IPS DF 6.9 (cell line): ENCODE measurements around the gene DTNA.
"Not testable (repeated sequence)": the region's sequence is repeated elsewhere in the genome, so short reads cannot be mapped to it uniquely, and the experiment has no call there.

Source experiments
- DNase-seq: peaks from one replicate; pipeline ENCODE4 v3.0.0-alpha.2; 2013; ENCODE audit warnings: low read depth, low spot score
- H3K27ac ChIP-seq: one replicate; pipeline ENCODE4 v1.5.1; 2013; ENCODE audit warnings: low read length, control low read depth
- H3K27me3 ChIP-seq: 2 replicates; pipeline ENCODE4 v1.6.1; 2013; ENCODE audit warnings: mild to moderate bottlenecking, low read length; ENCODE audit not compliant: control insufficient read depth, insufficient read depth
- H3K36me3 ChIP-seq: 2 replicates; pipeline ENCODE4 v1.6.1; 2013; ENCODE audit warnings: low read length; ENCODE audit not compliant: control insufficient read depth, insufficient read depth
- H3K4me1 ChIP-seq: 2 replicates; pipeline ENCODE4 v1.6.1; 2013; ENCODE audit warnings: low read length; ENCODE audit not compliant: control insufficient read depth, insufficient read depth
- H3K4me3 ChIP-seq: 2 replicates; pipeline ENCODE4 v1.5.1; 2013; ENCODE audit warnings: mild to moderate bottlenecking, low read length
- H3K9me3 ChIP-seq: 2 replicates; pipeline ENCODE4 v1.6.1; 2013; ENCODE audit warnings: low read length, inconsistent platforms; ENCODE audit not compliant: control insufficient read depth, insufficient read depth
- WGBS: extraction: QIAGEN DNeasy Blood & Tissue Kit; methylation state at CpG from one replicate; pipeline ENCODE4 v1.1.7; 2013; ENCODE audit warnings: mixed read lengths, missing lambda C conversion rate; ENCODE audit not compliant: insufficient read length, insufficient coverage; 5-methylcytosine and 5-hydroxymethylcytosine counted together

Gene DTNA

GRCh38 chr18:34709750-34710441 is at the start of gene DTNA:
Gene DTNA (plus strand): TSS chr18:34710298. CDS start chr18:34755977, 45,679 bp downstream.
- Histone ChIP-seq H3K4me3 (no peak within 1 kb of the TSS), H3K4me1 (no peaks in the 10 kb centered on the region; the same call in 1 of the 2 replicates), H3K27me3 (no peaks in the 10 kb centered on the region), H3K27ac (no peak within 1 kb of the TSS), H3K36me3 (no peaks in the 10 kb centered on the region), H3K9me3 (no peaks in the 10 kb centered on the region)
- no peak for DNase-seq
- no CpG with 5 or more reads among the region's 1 CpG for WGBS

DNA sequence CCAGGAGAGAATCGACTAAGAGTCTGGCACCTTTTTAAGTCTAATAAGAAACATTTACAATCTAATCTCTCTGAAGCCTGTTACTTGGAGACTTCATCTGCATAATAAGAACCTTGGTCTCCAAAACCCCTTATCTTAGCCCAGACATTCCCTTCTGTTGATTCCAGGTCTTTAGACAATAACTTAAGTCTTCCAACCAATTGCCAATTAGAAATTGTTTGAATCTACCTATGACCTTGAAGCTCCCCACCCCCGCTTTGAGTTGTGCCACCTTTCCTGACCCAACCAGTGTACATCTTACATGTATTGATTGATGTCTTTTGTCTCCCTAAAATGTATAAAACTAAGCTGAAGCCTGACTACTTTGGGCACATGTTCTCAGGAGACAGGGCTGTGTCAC is 49.5 kb upstream of the DTNA start:
- Histone ChIP-seq H3K27ac (no peak overlapping the region), H3K4me3 (no peak overlapping the region)
- no CpG with 5 or more reads among the region's 2 CpGs for WGBS

DNA sequence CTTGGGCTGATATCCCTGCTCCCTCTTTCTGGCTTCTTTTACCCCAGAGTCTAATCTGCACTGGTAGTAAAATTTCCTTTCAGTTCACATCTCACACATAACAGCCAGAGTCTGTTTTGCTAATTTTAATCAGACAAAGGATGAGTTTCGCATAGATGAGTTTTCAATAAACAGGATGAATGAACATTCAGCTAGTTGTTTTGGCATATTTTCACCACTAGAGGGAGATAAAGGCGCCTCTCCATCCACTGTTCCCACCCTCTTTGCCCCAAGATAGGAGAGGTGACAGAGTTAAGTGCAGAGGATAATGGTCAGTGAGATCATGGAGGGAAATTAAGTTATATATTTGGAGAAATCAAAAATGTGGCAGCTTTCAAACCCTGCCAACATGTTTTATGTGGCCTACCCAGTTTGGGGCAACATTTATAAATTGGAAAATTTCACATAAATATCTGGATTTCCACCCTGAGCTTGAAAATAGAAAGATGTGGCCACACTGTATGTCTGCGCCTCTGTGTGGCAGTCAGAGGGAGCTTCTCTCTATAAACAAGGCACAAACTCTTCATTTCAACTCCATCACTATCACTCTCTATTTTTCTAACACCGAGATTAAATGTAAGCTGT is 48.5 kb upstream of the DTNA start:
- Histone ChIP-seq H3K4me1 (no peaks in the 10 kb centered on the region; the same call in 1 of the 2 replicates), H3K9me3 (no peaks in the 10 kb centered on the region), H3K27ac (no peak overlapping the region), H3K36me3 (no peaks in the 10 kb centered on the region), H3K4me3 (no peak overlapping the region), H3K27me3 (no peaks in the 10 kb centered on the region)
- 100% methylated on average over 1 of the region's 4 CpGs for WGBS
- peak; percentile 55 for DNase-seq

More for the DNA sequence above, 49.5 kb upstream of the DTNA start:
- Histone ChIP-seq H3K27me3 (no peaks in the 10 kb centered on the region), H3K4me1 (no peaks in the 10 kb centered on the region; the same call in 1 of the 2 replicates), H3K36me3 (no peaks in the 10 kb centered on the region), H3K9me3 (no peaks in the 10 kb centered on the region)
- DNase-seq: no peak

GRCh38 chr18:34676816-34677574 is 33.1 kb upstream of the DTNA start:
- Histone ChIP-seq H3K27me3 (no peaks in the 10 kb centered on the region), H3K4me3 (no peak overlapping the region), H3K27ac (no peak overlapping the region), H3K9me3 (no peaks in the 10 kb centered on the region), H3K36me3 (no peaks in the 10 kb centered on the region), H3K4me1 (no peaks in the 10 kb centered on the region)
- no CpG with 5 or more reads among the region's 3 CpGs for WGBS
- DNase-seq: no peak

DNA sequence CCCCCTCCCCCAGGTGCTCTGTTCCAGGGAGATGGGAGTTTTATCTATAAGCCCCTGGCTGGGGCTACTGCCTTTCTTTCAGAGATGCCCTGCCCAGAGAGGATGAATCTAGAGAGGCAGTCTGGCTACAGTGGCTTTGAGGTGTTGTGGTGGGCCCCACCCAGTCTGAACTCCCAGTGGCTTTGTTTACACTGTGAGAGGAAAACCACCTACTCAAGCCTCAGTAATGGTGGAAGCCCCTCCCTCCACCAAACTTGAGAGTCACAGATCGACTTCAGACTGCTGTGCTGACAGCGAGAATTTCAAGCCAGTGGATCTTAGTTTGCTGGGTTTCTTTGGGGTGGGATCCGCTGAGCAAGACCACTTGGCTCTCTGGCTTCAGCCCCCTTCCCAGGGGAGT is 20.3 kb upstream of the DTNA start:
- no CpG with 5 or more reads among the region's 3 CpGs for WGBS
- H3K27me3 ChIP-seq, H3K4me1 ChIP-seq, H3K4me3 ChIP-seq, H3K9me3 ChIP-seq, DNase-seq, H3K36me3 ChIP-seq, H3K27ac ChIP-seq: not testable (repeated sequence)

- Histone ChIP-seq H3K27me3 (no peaks in the 10 kb centered on the region), H3K4me1 (no peaks in the 10 kb centered on the region; the same call in 1 of the 2 replicates), H3K4me3 (no peak overlapping the region), H3K36me3 (no peaks in the 10 kb centered on the region), H3K9me3 (no peaks in the 10 kb centered on the region), H3K27ac (no peak overlapping the region)
- no peak for DNase-seq
Measured at GRCh38 chr18:34691614-34692013, 18.5 kb upstream of the DTNA start.

DNA sequence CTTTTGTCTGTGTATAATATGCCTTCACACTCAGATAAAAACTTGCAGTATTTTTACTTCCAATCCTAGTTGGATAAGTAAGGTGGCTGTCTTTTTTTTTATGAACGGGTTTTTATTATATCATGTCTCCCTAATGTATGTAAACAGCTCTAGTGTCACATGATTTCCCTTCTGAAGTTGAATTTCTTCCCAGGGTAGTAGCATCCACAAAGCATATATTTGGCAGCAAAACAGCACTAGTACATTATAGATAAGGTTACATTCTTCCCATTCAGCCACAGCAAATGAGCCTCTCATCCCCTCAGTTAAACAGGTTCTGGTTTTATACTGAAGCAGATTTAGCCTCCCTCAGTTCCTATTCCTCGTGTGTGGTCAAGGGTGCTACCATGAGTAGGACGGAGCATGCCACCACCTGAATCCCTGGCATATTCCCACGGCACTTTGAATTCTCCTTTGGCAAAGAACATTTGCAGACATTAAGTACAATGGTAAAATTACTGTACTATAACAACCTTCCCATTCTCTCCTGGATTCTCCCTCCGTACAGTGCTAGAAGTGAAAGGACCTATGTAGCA is 15.4 kb upstream of the DTNA start:
- DNase-seq: no peak
- Histone ChIP-seq H3K36me3 (no peaks in the 10 kb centered on the region), H3K4me3 (no peak overlapping the region), H3K27ac (no peak overlapping the region), H3K27me3 (no peaks in the 10 kb centered on the region), H3K9me3 (no peaks in the 10 kb centered on the region), H3K4me1 (peaks cover 1% of the 10 kb centered on the region; the same call in 1 of the 2 replicates)
- WGBS: no CpG with 5 or more reads among the region's 5 CpGs

DNA sequence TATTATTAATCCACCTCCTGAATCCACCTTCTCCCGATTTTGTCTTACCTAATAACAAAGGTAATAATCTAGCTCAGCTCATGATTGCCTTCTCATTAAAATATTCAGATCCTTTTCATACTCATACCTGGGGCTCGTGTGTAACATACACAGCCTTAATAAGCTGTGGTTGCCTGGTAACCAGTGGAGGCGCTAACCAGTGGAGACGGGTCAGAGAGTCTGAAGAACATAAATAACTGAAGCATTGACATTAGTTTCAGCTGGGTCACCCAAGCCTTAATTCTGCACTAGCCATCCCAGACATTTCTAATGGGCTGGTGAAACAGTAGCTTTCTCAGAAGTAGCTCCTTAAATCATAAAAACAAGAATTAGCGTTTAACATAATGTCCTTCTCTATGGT is 14.8 kb upstream of the DTNA start:
- Histone ChIP-seq H3K4me1 (peaks cover 1% of the 10 kb centered on the region; the same call in 1 of the 2 replicates), H3K27ac (no peak overlapping the region), H3K27me3 (no peaks in the 10 kb centered on the region), H3K36me3 (no peaks in the 10 kb centered on the region), H3K4me3 (no peak overlapping the region), H3K9me3 (no peaks in the 10 kb centered on the region)
- no CpG with 5 or more reads among the region's 5 CpGs for WGBS
- DNase-seq: no peak

DNA sequence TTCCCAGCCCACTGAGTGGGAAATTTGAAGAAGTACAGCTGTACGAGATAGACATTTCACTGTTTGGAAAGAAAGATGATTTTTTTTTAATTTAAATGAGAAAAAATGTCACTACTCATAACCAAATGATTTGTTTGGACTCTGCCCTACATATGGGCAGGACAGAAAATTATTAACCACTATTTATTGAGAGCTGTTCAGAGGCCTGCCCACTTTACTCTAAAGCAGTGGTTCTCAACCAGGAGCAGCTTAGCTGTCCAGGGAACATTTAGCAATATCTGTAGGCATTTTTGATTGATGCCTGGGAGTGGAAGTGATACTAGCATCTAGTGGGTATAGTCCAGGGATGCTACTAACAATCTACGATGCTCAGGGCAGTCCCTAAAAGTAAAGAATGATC is 13.4 kb upstream of the DTNA start:
- no peaks in the 10 kb centered on the region for H3K36me3 ChIP-seq
- DNase-seq: no peak
- H3K4me1 ChIP-seq: peaks cover 1% of the 10 kb centered on the region; the same call in 1 of the 2 replicates
- H3K9me3 ChIP-seq: no peaks in the 10 kb centered on the region
- WGBS: 100% methylated on average over 1 of the region's 2 CpGs
- no peak overlapping the region for H3K4me3 ChIP-seq
- no peaks in the 10 kb centered on the region for H3K27me3 ChIP-seq
- no peak overlapping the region for H3K27ac ChIP-seq

GRCh38 chr18:34697233-34697632 is 12.9 kb upstream of the DTNA start:
- DNase-seq: no peak
- Histone ChIP-seq H3K4me1 (peaks cover 1% of the 10 kb centered on the region; the same call in 1 of the 2 replicates), H3K9me3 (no peaks in the 10 kb centered on the region), H3K27ac (no peak overlapping the region), H3K36me3 (no peaks in the 10 kb centered on the region), H3K27me3 (no peaks in the 10 kb centered on the region), H3K4me3 (no peak overlapping the region)
- no CpG with 5 or more reads among the region's 1 CpG for WGBS
